Measurements from ENCODE around the gene PDE7B.
"Not testable (repeated sequence)": the region's sequence is repeated elsewhere in the genome, so short reads cannot be mapped to it uniquely, and the experiment has no call there.

PDE7B gene

DNA sequence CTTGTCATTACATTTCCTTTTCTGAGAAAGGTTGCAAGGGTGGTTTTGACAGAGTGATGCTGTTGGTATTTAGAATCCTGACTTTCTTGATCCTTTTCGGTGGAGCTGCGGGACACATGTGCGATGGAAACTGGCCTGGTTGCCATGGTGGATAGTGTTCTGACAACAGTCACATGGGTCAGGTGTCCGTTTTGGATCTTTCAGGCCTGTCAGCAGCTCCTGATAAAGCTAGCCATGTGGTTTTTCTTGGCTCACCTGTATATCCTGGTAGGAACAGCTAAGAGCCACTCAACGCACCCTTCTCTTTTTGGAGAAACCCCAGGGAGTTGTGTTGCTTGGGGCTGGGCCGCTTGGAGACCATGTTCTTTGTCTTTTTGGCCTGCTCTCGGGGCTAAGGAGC lies 221.2 kb downstream of the PDE7B start:
- ATAC-seq (no peak), DNase-seq (no peak)

DNA sequence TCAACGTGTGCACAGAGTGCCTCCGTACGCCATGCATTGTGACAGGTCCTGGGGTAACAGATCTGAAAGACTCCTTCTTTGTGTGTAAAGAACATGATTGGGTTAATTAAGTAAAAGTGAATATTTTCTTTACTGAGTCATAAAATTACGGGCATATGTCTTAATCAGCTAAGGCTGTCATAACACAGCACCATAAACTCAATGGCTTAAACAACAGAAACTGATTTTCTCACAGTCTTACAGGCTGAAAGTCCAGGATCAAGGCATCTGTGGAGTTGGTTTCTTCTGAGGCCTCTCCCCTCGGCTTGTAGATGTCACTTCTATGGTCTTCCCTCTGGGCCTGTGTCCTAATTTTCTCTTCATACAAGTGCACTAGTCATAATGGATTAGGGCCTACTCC lies 221.7 kb downstream of the PDE7B start:
- DNase-seq (no peak), ATAC-seq (no peak)

DNA sequence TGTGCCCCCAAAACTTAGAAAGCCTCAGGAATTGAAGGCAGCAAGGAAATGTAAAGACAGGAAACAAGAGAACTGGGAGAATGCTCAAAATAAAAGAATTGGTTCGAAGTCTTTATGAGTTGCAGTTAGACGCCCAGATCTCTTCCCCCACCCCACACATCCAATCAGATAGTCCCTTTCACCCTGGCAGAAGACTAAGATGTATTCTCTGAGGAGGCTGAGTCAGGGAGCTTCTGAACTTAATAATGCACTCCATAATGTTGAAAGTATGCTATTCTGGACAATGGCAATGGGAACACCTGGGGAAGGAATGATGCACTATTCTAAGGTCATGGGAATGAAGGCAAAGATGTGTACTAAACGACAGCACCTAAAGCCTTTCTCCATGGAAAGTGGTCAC lies 225.0 kb downstream of the PDE7B start:
- no peak for DNase-seq
- ATAC-seq, result no peak

DNA sequence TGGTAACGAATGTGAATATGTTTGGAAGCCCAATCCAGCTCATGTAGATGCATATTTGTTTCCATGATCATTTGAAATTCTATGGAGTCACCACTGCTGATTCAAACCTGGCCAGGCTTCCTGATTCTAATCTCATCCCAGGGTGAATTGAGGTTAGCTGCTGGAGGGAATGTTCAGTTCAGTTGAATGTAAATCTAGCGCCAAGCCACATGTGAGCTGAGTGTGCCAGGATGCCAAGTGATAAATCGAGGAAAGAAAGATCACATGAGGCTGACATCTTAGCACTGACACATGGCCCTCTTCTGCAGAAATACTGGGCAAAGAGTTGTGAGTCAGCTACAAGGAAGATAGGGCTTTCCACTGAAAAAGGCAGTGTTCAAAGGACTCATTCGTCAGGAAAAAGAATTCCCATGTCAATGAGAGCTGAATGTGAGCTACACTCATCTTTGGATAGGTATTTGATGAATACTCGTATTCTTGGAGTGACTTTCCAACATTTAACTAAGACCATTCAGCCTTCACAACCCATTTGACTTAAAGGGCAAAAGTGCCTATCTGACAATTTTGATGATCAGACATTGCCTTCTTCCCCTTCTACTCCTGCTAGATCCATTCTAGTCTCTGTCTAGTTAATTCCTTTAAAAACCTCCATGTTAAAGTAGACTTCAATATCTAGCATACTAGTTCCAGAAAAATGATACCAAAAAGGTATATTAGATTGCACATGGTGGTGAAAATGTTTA lies 226.5 kb downstream of the PDE7B start:
- DNase-seq (no peak), ATAC-seq (no peak)

DNA sequence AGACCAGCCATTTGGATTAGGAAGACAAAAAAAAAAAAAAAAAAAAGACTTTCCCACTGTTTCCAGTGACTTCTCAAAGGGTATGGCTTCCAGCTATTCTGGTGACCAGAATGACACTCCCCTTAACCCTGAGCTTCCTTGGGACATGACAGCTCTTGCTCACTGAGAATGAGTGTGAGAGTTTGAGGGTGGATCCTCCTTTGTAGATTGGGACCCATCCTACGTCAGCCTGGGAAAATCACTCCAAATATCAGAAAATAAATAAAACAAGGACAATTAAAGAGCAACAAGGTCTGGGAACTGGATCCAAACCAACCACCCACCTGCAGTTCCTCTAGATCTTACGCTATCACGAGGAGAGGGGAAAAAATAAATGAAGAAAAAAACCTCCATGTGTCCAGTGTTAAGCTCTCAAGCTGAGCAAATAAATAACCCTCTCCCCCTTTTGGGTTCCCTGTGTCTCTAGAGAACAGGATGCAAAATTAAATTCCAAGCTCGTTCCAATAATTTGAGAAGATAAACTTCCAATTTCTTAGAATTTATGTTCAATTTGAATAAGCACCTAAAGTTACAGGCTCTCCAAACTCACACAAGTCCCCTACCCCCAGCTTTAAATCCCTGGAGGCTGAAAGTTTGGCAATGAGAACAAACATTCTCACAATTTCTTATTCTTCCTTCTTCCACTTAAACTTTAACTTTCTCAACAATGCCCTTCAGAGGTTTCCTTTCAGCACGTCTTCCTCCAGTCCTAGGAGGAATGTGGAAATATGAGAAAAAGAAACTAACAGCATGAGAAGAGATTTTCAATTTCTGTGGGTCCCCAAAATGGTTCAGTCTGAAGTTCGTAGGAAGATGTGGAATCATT lies 228.4 kb downstream of the PDE7B start:
- no peak for ATAC-seq
- DNase-seq, result no peak

DNA sequence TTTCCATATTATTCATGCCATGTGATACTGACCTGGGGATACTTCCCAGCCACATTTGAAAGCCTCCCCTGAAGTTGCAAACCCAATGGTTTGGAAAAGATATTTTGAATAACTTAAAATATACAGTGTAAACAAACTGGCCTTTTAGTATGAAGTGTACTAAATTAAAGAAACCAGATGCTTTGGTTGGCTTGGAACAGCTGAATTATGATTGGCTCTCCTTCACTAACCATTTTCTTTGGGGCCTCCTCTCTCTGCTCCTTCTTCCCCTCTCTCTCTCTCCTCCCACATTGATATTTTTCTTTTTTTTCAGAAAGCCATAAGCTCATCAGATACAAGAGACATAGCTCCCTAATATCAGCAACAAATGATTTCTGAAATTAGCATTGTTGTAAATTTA lies 232.0 kb downstream of the PDE7B start:
- DNase-seq (no peak), ATAC-seq (no peak)

DNA sequence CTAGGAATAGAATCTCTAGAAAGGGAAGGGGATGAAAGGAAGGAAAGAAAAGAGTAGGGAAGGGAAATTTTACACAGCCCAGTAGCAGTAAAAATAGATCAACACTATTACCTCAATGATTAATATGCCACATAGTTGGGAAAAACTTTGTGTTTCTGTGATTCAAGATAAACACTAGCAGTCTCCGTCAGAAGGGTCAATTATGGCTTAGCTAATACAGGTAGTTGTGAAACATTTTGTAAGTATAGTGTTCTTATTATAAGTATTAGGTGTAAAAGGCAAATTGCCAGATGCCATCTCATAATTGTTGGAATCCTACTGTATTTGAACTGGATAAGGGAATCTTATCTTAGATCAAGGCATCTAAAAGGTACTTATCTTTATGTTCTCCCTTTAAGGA lies 232.9 kb downstream of the PDE7B start:
- ATAC-seq (no peak), DNase-seq (no peak)

DNA sequence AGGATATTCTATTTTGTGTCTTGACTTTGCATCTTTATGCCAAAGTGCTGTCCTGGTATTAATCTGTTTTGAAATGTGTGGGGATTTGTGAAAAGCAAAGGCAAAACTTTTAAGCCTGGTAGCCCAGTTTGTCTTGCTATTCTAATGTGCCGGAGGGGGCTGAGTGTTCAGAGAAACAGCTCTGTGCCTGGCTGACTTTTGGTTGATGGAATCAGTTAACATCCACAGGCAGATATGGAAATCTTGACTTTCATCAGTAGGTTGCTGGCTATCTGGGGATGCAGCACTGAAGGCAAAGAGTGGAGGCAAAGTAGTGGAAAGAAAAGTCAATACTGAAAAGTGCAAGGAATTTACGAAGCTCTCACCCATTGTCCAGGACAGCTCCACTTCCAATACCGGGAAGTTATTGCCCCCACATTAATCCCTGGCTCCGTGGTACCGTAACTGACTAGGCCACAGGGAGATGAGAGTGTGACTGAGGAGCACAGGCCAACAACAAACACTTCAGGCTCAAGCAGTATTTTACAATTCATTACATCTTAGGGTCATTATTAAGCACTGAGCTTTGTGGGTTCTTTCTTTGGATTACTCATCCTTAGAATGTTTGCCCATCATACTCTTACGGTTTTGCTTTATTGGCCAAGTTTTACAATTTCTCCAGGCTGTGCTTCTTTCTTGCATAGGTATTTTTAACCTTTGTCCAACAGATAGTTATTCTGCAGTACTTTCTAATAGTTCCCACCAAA lies 234.0 kb downstream of the PDE7B start:
- DNase-seq, result no peak
- ATAC-seq, result no peak

DNA sequence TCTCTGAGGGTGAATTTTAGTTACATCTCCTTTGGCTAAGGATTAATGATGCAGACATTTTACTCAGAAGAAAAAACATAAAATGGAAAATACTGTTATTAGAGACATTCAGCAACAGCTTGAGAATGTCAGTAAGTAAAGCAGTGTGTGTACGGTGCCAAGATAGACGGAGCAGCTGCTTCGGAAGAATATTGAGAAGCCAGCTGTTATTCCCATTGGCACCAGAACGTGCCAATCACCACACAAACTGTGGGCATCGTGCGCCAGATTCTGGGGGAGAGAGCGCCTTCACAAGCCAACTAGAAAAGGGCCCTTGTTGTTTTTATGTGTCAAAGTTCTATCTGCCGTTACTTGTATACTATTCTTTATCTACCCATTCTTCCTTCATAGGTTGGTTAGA lies 235.2 kb downstream of the PDE7B start:
- ATAC-seq (no peak), DNase-seq (no peak)

DNA sequence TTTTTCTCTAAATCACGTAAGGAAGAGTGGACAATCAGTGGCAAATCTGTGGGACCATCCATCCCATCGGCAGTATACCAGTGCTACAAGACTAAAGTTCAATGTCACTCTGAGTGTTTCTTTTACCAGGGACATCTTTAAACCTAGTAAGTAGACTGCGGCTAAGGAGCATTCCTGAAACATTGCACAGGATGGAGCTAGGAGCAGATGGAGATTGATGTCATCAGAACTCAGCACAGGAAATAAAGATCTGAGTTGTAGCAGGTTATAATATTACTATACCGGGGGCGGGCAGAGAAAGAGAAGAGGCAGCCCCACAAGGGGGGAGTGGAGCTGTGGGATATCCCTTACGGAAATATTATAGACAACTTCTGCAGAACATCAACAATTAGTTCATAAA lies 236.5 kb downstream of the PDE7B start:
- DNase-seq, result no peak
- no peak for ATAC-seq

DNA sequence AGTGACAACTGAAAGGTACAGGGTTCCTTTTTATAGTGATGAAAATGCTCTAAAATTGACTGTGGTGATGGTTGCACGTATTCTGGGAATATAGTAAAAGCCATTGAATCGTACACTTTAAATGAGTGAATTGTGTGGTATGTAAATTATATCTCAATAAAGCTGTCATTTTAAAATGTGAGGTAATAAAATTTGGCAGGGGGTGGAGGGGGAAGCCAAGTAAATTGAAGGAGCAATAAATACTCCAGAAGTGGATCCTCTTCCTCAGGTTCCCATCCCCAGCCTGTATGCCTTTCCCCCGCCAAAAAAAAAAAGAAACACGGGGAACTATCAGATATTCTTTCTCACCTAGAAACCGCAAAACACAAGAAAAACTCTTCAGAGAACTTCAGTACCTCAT lies 237.2 kb downstream of the PDE7B start:
- ATAC-seq, result no peak
- DNase-seq, result no peak

DNA sequence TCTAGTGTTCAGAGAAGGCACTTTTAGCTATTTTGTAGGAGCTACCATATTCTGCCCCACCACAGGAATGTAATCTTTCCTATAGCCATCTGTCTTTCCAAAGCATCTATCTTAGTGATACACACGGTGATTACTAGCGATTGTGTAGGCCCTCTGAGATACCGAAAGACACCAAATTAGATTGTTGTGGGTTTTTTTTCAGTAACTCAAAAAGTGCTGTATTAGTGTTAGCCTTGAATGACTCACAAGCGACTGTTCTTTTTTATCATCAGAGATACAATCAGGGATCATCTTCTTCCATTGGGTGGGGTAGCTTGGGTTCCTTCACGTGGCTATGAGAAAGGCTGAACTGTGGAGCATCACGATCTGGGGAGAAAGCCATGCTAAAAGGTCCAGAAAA lies 238.4 kb downstream of the PDE7B start:
- DNase-seq (no peak), ATAC-seq (no peak)

DNA sequence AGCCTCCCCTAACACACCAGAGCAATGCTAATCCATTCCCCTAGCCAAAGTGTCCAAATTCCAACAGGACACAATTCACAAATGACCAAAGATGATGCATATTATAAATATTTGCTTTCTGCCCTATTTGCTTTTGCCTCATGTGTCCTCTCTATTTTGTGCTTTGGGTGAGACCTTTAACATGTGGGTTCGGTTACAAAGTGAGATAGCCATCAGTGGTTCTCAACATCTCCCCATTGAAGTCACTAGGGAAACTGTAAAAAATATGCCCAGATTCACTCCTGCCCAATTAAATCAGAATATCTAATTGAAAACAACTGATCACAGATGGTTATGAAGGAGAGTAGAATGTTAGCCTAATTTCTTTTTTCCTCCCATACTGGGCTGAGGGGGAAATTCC lies 239.4 kb downstream of the PDE7B start:
- DNase-seq (no peak), ATAC-seq (no peak)

DNA sequence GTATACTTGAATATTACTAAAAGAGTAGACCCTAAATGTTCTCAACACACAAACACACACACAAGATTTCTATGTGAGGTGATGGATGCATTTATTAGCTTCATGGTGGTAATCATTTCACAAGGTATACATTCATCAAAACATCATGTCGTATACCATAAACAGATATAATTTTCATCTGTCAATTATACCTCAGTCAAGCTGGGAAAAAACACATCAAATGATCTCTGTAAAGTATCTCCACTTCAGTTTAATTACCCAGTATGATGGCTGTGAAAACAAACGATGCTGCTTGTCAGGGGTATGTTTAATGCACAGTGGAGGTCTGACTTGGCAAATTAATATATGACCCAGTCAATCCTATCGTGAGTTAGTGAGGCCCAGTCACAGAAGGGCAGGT lies 241.4 kb downstream of the PDE7B start:
- ATAC-seq (no peak), DNase-seq (no peak)

DNA sequence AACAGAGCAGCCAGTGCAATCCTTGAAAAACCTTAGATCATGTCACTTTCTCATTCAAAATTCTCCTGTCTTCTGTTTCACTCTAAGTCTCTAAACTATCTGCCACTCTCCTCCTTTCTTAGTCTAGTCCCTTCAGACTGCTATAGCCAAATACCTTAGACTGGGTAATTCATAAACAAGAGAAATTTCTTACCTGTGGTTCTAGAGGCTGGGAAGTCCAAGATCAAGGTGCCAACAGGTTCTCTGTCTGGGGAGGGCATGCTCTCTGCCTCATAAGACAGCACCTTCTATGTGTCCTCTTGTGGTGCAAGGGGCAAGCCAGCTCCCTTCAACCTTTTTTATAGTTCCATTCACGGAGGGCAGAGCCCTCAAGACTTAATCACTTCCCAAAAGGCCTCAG lies 242.3 kb downstream of the PDE7B start:
- DNase-seq (no peak), ATAC-seq (no peak)

DNA sequence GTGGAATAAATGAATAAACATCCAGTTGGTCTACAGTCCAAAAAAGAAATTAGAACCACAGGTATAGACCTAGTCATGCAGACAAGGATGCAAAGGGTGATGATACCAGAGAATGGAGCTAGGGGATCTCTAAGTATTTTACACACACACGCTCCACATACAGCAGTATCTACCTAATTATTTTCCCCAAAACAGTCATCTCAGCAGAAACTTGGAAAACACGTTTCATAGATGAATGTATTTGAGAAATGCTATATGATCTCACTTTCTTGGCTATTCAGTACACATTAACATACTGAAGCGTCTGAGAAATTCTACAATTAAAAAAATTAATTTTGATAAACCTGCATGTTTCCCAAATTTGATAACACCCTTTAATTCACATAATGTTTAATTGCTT lies 243.3 kb downstream of the PDE7B start:
- no peak for DNase-seq
- no peak for ATAC-seq

DNA sequence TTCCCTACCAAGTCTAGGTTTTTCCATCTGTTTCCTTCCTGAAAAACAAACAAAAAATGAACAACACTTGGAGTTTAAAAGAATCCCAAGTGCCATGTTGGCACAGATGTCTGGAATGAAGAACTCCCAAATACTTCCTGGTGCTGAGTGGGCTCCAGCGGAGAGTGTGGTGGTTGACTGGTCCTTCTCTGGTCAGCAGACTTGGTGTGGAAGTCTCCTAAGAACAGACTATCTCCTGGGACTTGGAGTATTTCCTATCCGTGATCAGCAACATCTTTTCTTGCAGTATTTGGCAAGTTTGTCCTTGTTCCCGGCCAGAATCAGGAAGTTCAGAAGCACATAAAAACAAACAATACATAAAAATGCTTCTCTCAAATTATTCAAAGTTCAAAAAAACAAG lies 244.5 kb downstream of the PDE7B start:
- no peak for ATAC-seq

DNA sequence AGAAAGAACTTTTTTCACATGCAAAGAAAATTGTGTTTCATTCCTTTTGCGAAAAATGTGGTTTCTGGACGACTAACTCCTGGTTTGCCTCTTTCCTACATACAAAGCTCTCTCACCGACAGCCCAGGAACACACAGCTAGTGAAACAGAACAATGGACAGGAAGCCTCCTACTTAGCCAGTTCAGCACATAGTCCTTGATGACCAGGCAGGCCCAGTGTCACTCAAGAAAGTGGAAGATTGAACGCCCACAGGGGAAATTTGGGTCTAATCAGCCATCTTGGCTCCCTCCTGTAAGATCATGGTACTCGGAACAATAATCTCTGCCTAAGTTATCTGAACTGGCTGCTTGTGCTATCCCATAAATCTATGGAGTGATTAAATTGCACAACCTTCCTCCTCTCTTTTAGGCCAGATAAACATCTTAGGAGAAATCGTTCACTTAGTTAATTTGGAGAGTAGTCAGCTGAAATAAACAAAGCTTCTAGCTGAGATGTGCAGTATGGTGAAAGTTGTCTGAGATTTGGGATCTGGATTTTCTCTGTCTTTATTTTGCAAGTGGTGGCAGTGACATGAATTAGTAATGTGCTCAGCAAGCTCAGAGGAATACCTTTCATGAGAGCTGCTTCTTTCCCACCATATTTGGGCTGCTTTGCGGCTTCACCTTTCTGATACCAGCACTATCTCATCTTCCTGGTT lies 251.6 kb downstream of the PDE7B start:
- DNase-seq (no peak), ATAC-seq (no peak)

More for the DNA sequence above, 244.5 kb downstream of the PDE7B start:
- DNase-seq, result no peak

DNA sequence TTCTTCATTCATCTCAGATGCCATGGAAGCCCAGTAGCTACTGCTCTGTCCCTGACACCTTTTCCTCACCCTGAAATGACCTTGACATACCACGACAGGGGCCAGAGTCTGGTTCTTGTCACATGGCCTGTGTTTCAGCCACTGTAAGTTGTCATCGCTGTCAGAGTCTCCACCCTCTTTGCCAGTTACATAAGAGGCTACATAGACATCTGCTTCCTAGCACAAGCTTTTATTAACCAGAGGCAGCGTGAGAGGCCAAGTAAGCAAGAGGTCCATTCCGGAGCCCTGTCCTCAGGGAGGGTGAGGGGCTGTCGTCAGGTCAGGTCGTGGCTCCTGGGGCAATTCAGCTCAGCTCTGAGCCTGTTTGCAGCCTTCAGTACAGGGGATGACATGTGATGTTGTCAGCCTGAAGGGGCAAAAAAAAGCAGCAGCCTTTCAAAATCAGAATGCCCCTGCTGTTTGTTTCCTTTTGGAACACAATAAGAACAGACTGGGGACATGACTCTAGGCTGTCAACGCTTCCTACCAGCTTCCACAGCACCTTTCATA lies 252.3 kb downstream of the PDE7B start:
- no peak for ATAC-seq
- no peak for DNase-seq

DNA sequence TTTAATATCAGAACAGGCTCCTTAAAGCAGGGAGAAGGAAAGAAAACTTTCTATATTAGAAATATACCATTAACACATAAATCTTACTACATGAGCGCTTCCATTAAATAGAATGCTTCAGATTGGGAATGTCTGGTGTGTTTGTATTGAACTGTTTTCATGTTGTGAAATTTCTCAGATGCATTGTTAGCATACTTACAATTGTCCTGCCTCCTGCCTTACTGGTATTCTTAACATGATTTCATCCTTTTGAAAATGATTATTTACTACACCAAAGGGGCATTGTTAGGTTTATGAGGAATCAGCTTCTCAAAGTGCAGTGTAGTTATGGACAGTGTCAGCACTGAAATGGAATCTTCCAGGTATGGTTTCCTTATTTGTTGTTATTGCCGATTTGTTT lies 253.1 kb downstream of the PDE7B start:
- DNase-seq (no peak), ATAC-seq (no peak)

DNA sequence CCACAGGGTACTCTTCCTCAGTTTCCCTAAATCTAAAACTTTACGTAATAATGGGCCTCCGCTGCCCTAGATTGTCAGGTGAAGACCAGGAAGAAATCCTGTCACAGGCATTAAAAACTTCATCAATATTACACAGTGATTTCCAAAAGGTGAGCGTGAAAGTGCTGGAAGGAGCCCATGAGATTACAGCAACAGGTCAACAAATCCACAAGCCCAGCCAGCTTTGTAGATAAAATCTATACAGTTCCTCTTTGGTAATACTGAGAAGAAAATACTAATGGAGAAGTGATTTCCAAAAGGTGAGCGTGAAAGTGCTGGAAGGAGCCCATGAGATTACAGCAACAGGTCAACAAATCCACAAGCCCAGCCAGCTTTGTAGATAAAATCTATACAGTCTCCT lies 254.3 kb downstream of the PDE7B start:
- DNase-seq, ATAC-seq: not testable (repeated sequence)

DNA sequence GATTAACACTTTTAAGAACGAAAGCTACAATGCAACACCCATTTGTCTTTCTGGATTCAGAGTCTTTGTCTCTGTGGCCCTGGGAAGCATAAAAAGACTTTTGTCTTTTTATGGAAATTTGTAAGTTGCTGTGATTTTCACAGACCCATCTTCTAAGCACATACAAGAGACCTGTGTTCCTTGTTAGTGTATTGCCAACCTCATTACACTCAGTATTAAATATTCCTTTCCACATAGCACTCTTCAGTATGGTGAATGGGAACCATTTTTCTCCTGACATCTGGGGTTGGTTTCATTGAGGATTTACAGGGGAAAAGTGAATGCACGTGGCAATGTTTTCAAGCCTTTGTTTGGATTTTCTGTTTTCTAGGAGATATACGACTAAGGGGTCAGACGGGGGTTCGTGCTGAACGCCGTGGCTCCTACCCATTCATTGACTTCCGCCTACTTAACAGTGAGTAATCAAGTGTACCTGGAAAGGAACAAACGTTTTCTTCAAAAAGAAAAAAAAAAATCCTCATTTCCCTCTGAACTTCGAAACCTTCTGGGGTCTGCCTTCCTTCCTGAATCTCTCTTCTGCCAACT lies 257.0 kb downstream of the PDE7B start:
- no peak for DNase-seq
- no peak for ATAC-seq

Data from stimulated activated naive CD8-positive, alpha-beta T cell treated with anti-CD3 and anti-CD28 coated beads, Interleukin-15, Interleukin-2, amounts not matched to agents 100 U/mL and 50 U/mL, for 24 hours (primary cell).